GM18858 (cell line): ENCODE measurements around the gene PXDN.
"Not testable (repeated sequence)": the region's sequence is repeated elsewhere in the genome, so short reads cannot be mapped to it uniquely, and the experiment has no call there.

ENCODE experiments used
- ATAC-seq: cut with Tn5 transposase; IDR thresholded peaks from one replicate; pipeline ENCODE4 v1.9.1; 2021; ENCODE audit not compliant: unreplicated experiment

PXDN gene, protein sequence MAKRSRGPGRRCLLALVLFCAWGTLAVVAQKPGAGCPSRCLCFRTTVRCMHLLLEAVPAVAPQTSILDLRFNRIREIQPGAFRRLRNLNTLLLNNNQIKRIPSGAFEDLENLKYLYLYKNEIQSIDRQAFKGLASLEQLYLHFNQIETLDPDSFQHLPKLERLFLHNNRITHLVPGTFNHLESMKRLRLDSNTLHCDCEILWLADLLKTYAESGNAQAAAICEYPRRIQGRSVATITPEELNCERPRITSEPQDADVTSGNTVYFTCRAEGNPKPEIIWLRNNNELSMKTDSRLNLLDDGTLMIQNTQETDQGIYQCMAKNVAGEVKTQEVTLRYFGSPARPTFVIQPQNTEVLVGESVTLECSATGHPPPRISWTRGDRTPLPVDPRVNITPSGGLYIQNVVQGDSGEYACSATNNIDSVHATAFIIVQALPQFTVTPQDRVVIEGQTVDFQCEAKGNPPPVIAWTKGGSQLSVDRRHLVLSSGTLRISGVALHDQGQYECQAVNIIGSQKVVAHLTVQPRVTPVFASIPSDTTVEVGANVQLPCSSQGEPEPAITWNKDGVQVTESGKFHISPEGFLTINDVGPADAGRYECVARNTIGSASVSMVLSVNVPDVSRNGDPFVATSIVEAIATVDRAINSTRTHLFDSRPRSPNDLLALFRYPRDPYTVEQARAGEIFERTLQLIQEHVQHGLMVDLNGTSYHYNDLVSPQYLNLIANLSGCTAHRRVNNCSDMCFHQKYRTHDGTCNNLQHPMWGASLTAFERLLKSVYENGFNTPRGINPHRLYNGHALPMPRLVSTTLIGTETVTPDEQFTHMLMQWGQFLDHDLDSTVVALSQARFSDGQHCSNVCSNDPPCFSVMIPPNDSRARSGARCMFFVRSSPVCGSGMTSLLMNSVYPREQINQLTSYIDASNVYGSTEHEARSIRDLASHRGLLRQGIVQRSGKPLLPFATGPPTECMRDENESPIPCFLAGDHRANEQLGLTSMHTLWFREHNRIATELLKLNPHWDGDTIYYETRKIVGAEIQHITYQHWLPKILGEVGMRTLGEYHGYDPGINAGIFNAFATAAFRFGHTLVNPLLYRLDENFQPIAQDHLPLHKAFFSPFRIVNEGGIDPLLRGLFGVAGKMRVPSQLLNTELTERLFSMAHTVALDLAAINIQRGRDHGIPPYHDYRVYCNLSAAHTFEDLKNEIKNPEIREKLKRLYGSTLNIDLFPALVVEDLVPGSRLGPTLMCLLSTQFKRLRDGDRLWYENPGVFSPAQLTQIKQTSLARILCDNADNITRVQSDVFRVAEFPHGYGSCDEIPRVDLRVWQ (N-terminal part only)

DNA sequence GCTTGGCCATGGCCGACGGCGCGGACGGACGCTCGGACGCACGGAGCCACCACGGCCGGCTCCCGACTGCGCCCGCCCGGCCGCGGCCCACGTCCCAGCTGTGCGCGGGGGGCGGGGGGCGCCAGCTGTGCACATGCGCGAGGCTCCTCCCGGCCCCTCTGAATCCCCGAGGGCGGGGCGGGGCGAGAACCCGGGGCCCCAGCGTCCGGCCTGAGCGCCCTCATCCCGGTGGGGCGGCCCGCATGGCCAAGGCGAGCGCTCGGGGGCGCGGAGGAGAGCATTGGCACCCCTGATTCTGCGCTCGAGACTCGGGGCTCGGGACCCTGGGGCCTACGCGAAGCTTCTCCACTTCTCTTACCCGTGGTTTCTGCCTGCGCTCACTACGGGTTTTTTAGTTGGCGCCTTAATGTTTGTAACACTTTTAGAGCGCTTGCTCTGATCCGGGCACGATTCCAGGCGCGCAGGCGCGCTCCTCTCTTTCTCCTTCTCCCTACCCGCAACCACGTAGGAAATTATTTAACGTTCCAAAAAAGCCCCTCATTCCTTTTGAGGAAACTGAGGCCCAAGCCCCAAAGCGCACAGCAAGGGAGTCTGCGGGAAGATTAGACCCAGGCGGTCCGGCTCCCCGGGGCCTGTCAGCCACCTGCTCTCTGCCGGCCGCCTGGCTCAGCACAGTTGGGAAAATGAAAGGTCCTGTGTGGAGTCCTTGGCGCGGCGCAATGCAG lies at the start of gene PXDN:
PXDN (minus strand) TSS at position 70 of the 725 bp plus-strand sequence; CDS start at position 10, 60 bp downstream.
- no peak for ATAC-seq

DNA sequence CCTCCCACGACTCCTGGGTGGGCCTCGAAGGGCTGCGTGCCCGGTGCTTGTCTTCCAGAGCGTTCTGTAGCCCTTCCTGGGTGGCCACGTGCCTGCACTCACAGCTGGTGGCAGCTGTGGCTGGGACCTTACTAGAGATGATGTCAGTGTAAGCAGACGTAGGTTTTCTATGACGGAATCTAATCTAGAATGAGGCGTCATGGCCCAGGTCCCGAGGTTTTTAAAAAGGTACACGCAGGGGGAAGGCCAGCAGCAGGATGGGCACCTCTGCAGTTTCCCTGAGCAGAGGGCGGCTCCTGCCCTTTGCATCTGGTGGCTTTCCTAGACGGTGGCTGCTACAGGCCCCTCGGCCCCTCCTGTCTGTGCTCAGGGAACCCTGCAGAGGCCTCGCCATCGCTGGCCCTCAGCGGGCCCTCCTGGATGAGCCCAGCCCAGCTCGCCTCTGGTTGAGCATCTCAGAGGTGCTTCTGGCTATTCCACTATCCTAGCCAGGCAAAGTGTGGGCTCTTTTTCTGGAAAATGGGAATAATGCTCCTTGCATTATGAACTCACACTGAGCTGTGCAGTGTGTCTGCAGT lies 49.6 kb upstream of the PXDN start:
- ATAC-seq = no peak

DNA sequence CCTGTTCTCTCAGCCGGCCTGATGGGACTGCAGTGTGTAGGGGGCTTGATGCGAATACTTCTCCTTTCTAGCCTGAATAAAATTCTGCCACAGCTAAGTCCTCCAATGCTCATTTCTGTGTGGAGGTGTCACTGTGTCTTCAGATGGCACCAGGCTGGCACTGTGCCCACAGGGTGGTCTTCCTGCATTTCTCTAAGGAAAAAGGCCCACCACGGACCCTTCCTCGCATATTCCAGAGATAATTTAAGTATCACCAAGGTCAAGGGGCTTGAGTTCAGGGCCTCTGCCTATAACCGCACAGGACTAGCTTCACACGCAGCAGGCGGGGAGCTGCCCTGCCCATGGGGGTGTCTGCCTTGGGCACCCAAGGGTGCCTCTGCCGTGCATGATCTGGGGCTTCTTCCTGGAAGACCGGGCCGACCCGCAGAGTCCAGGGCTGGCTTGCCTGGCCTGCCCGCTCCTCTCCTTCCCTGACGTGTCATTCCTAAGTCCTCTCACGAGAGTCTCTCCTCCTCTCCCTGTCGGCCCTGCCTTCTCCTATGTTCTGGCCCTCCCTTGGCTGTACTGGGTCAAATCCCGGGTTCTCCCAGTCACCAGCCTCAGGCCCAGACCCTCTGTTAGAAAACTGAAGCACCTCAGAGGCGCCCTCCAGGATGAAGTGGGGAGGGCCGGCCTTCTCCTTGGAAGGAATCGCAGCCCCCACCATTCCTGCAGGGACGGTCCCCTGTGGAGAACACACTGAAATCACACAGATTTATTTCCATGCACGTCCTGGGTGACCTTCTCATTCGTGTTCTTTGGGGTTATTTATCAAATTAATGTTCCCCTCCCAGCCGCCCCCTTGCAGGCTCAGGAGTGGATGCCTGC lies 48.9 kb upstream of the PXDN start:
- no peak for ATAC-seq

DNA sequence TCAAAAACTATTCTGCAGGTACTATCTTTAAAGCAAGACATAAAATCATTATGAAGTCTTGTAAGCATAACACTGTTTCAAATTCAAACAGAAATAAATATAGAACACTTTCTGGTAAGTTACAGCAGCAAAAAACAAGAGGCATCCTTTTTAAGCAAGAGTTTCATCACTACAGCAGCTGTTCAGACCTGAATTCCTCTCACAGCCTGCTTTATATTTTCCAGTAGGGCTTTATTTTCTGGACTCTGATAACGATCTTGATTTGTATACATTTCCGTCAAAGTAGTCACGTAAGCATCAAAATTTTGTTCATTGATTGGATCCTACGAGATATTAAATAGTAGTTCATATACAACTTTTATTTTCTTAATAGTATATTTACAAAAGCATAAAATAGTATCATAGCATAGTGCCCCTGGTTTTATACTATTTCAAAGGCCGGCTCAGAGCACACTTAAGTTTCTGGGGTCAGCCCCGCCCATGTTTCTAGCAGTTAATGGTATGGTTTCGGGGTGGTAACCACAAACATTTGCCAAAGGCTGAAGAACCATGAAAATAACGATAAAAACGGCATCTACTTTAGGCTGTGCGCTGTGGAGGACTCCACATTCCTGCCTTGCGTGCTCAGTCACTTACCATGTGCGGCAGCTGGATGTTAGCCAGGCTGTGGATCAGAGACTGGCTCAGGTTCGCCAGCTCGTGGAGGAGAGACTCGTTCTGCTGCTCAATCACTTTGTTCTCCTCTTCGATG lies 47.5 kb upstream of the PXDN start:
- no peak for ATAC-seq

DNA sequence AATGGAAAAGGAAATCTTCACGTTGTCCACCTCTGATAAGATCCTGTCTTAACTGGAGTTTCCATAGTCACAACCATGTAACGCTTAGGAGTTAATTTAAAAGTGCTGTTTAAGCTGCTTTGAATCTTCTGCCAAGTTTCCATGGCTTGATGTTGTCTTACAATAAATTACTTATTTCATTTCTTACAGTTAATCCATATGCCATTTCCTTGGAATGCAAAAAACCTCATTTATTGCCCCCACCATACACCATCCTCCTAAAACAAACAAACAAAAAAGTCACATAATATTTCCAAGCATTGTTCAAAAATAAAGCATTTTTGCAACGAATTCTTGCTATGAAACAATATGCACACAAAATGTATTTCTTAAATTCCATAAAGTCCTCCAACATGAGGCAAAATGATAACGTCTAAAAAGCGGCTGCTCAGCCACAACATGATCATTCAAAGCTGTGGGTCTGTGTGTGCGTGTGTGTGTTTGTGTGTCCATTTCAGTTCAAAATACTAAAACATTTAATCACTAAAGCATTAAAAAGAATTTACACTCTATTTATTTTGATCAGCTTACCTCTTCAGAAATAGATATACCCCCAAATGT lies 46.8 kb upstream of the PXDN start:
- ATAC-seq = no peak

DNA sequence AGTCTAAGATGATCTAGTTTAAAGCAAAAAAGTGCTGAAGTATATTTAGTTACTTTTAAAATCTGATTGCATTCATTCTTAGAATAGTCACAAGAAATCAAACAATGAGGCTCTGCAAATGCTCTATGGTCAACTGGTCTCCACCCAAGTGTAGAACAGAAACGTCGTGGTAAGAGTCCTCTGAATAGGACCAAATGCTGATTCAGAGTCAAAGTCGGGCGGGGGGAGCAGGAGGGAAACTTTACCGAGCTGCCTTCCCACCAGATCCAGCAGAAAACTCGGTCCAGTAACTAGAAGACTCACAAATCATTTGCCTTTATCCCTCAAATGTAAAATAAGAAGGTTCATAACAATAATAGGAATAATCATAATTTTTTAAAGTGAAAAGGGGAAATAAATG lies 46.2 kb upstream of the PXDN start:
- ATAC-seq = no peak

DNA sequence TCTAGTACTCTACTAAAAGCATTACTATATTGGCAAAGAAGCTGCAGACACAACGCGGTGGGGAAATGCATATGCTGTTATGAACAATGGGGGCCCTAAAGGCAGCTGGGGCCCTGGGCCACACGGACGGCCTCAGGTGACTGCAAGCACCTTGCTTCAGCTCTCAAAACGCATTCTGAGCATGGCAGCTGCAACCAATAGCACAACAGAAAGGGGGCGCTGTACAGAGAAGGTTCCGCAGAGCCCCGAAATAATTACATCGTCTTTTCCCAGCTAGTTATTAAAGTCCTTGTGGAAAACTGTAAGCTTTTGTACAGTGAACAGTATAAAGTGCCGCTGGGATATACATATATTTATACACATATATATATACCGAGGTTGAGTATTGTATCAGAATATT lies 45.3 kb upstream of the PXDN start:
- ATAC-seq = no peak

DNA sequence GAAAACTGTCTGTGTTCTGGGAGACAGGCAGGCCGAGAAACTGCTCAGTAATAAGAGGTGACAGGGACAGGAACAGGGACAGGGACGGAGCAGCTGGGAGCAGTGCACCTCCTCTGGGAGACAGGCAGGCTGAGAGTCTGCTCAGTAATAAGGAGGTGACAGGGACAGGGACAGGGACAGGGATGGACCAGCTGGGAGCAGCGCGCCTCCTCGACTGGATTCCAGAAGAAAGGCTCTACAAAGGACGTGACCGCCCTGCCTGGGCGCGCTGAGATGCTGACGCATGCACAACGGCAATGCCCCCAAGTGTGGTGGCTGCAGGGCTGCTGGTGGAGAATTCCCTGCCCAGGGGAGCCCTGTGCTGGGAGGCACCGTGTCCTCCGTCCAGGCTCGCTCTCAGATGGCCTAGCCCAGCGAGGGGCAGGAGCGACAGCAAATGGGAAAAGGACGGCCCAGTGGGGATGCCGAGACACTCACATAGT lies 44.2 kb upstream of the PXDN start:
- no peak for ATAC-seq

DNA sequence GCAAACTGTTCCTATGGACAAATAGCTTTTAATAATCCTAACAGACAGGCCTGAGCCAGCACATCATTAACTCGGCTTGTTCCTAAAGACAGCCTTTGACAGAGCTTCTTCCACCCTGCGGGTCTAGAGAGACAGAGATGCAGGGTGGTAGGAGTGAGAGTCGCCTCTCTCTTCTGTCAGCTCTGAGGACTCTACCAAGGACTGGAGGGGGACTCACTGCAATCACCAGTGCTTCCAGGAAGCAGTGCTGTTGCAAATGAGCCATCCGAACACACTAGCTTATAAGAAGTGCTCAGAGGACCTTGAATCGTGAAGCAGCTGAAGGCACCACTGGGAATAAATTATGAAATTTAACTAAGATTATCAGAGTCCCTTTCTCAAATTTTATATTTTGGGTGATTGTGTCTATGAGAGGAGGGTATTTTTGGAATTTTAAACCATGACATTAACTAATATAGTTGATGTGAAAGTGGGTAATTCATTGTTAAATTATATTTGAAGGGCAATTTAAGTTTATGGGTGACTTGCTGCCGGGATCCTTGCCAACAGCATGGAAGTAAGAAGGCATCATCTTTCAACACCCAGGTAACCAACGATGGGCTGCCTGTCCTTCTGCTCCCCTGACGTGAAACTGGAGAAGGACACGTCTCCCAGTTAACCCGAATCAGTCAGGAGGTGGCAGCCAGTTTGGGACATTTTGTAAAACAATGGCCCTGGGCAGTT lies 43.6 kb upstream of the PXDN start:
- ATAC-seq = no peak

DNA sequence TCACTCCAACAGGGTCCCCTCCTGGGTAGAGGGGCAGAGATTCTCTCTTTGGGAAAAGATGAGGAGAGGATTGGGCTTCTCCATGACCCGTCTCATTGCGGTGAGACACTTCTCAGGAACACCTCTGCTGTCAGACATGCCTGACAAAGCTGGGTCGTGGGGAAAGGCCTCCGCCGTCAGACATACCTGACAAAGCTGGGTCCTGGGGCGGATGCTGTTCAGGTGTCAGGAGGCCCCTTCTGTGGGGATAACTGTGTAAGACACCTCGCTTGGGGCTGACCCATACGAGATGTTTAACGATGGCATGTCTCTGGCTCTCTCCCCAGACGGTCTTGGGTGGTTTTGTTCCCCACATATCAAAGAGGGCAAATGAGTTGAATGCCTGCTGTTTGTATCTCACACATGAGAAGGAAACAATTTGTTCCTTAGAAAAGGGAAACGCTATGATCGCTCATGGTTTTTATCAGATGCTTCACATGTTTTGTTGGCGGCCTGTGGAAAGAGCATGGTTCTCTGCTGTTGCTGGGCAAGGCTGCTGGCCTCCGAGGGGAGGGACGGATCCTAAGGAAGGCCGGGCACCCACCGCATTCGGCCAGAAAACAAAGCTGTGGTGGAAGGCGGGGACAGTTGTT lies 40.8 kb upstream of the PXDN start:
- no peak for ATAC-seq

DNA sequence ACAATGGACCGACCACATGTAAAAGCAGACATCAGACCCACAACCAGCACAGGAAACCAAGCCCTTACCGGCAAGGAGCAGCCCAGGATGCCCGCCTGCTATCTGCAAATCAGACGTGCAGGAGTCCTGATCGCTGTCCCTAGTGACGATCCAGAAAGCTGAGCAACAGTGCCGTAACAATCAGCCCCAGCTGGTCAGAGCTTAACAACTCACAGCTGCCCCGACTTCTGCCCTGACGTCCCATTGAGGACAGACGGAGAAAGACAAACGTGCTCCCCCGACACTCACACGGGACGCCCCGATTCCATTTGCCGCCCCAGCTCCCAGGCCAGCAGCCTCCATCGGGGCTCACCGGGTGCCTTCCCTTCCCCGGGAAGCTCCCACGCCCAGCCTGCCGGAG lies 39.8 kb upstream of the PXDN start:
- no peak for ATAC-seq

DNA sequence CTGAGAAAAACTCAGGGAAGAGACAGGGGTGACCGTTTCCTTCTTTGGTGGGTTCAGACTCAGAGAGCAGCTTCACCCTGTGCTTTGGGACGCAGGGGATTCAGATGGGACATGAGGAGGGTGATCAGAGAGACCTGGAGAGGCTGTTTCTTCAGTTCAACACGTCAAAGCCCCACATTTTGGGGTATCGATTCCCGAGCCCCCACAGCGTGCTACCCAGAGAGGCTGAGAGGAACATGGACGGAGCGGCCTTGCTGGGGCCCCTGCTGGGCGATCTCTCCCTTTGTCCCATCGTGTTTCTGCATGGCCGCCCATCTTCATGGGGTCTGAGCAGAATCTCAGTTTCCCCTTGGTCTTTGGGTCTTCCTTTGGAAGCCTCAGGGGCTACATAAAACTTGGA lies 38.2 kb upstream of the PXDN start:
- ATAC-seq = no peak

DNA sequence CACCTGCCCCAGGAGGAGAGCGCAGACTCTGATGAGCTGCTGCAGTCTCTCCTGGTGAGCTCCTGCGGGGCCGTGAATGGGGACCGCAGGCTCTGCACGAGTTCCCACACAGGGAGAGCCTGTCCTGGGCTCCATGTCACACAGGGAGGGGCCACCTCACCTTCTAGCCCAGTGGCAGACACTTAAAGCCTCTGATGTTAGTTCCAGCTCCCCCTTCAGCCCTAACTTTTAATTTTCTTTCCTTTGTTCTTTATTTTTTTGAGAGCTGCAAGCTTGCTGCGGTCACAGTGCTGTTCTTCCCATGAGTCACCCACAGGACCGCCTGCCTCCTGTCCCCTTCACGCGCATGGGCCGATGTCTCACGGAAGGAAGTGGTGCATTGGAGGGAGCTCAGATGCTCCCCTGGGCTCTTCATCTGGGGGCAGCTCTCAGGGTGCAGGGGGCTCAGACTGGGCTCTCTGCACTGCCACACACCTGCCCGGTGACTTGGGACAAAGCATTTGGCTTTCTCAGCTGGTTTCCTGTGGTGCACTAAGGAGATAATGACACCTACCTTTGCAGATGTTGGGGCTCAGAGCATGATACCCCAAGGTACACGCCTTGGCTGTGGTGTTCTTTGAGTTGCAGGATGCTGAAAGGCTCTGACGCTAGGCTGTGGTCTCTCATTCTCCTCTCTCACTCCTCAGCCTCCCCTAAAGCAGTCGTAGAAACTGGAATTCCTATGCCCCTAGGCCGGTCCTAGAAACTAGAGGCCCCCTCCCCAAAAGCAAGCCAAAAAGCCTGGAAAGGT lies 37.2 kb upstream of the PXDN start:
- ATAC-seq = no peak

DNA sequence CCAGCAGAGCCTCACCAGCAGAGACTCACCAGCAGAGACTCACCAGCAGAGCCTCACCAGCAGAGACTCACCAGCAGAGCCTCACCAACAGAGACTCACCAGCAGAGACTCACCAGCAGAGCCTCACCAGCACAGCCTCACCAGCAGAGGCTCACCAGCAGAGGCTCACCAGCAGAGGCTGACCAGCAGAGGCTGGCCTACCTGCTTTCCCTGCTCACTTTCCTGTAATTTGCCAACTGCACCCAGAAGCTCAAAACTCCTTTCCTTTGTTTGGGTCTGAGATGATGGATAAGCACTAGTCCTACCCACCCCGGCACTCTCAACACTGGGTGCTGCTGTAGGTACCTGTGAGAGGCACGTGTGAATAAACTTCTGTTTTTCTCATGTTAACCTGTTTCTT lies 36.4 kb upstream of the PXDN start:
- no peak for ATAC-seq

DNA sequence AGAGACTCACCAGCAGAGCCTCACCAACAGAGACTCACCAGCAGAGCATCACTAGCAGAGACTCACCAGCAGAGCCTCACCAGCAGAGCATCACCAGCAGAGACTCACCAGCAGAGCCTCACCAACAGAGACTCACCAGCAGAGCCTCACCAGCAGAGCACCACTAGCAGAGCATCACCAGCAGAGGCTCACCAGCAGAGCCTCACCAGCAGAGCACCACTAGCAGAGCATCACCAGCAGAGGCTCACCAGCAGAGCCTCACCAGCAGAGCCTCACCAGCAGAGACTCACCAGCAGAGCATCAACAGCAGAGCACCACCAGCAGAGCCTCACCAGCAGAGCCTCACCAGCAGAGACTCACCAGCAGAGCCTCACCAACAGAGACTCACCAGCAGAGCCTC lies 35.7 kb upstream of the PXDN start:
- ATAC-seq = not testable (repeated sequence)

DNA sequence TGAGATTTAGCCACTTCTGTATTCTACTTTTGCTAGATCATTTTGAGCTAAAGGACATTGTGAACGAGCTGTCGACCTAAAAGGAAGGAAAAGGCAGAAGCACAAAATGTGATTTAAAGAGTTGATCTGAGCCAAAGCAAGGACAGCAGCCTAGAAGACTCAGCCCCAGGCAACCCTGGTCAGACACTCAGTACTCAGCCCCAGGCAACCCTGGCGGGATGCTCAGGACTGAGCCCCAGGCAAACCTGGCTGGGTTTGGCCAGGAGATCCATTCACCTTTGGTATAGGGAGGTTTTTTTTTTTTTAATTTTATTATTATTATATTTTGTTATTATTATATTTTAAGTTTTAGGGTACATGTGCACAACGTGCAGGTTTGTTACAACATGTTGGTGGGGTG lies 34.3 kb upstream of the PXDN start:
- no peak for ATAC-seq
